Stomach (tissue), 9 donors: Measurements from ENCODE around the gene TFAP2B. TPM values are rescaled to one million over a fixed set of nuclear protein-coding genes. Genes with fewer than 3 reads are reported as not detected.

Experiments
- DNase-seq, 2 donors: peaks; one replicate each; pipeline versions ENCODE4 v3.0.0 to v3.0.0-alpha.2; 2013 to 2019
- H3K27ac ChIP-seq, 5 donors: fragments of 200-600 bp in 4 of 5; sonication (generic) in 4 of 5; one replicate each; pipeline ENCODE4 v1.5.1; 2013 to 2019; ENCODE audit warnings: mild to moderate bottlenecking in 1 of 5, moderate library complexity in 1 of 5
- H3K27me3 ChIP-seq, 3 donors: fragments of 200-600 bp; sonication (generic); one replicate each; pipeline ENCODE4 v1.5.1; 2017 to 2019; ENCODE audit warnings: mixed run types in 1 of 3
- H3K36me3 ChIP-seq, 4 donors: fragments of 200-600 bp; sonication (generic); 1 replicate in 3 of 4; 2 replicates in 1 of 4; pipeline ENCODE4 v1.5.1; 2016 to 2019
- H3K4me1 ChIP-seq, 4 donors: fragments of 200-600 bp; sonication (generic); one replicate each; pipeline ENCODE4 v1.5.1; 2016 to 2019
- H3K4me3 ChIP-seq, 4 donors: fragments of 200-600 bp; sonication (generic) in 3 of 4; one replicate each; pipeline ENCODE4 v1.5.1; 2016 to 2019; ENCODE audit warnings: mild to moderate bottlenecking in 1 of 4
- H3K9me3 ChIP-seq, 4 donors: fragments of 200-600 bp; sonication (generic); one replicate each; pipeline ENCODE4 v1.5.1; 2016 to 2019
- CTCF ChIP-seq, 7 experiments: fragments of 450-650 bp in 4 of 7; fragments of 200-600 bp in 3 of 7; sonication (generic) in 3 of 7; IDR thresholded peaks; one replicate each; pipeline ENCODE4 v1.5.1; 2016 to 2019; ENCODE audit warnings: antibody characterized with exemption in 7 of 7, control low read depth in 2 of 7, mild to moderate bottlenecking in 1 of 7
- EP300 ChIP-seq: sonication (generic); formaldehyde crosslinking; IDR thresholded peaks from one replicate; pipeline ENCODE4 v1.6.1; 2017; ENCODE audit warnings: antibody characterized with exemption
- POLR2A ChIP-seq, 4 donors: fragments of 450-650 bp; IDR thresholded peaks; one replicate each; pipeline ENCODE4 v1.6.1; 2016; ENCODE audit warnings: antibody characterized with exemption in 4 of 4, control low read depth in 2 of 4, mild to moderate bottlenecking in 1 of 4, moderate library complexity in 1 of 4
- POLR2AphosphoS5 ChIP-seq, 3 donors: sonication (generic); formaldehyde crosslinking; IDR thresholded peaks; one replicate each; pipeline ENCODE4 v1.6.1; 2016; ENCODE audit warnings: antibody characterized with exemption in 3 of 3
- WGBS, 5 donors: extraction: QIAGEN DNeasy Blood & Tissue Kit in 3 of 5; methylation state at CpG; one replicate each; pipeline versions ENCODE4 v1.1.5 to v1.1.7; 2013 to 2018; 5-methylcytosine and 5-hydroxymethylcytosine counted together
- intact Hi-C: fragments of 100-400 bp; cut with DNase I; formaldehyde crosslinking; loops from one replicate; pipeline ENCODE4 v1.15.1; 2023; ENCODE audit warnings: low total_unique reads
- polyA plus RNA-seq, 3 donors: library from polyadenylated mRNA; stranded (reverse); fragments of 200-250 nt; gene quantifications; one replicate each; pipeline ENCODE4 v1.2.3, GENCODE V29; 2013
- total RNA-seq, 5 donors: library from RNA; depleted of rRNA; stranded (reverse); fragments of >200 nt; gene quantifications; one replicate each; pipeline versions ENCODE4 v1.1.0 to v1.2.3, GENCODE V29; 2014 to 2016
- donor health status: healthy with polysubstance abuse.
- donor health status: Bipolar disorder and iron deficiency.
- donor health status: healthy.

TFAP2B gene
- total and polyA plus RNA-seq, 8 donors, result under 0.01 to 1.9 TPM; not detected in 6

- Histone ChIP-seq H3K27ac (no peak overlapping the region), H3K4me1 (peaks cover 0 to 16% (median 7%) of the 10 kb centered on the region in 4 donors), H3K27me3 (peaks cover 35 to 100% (median 88%) of the 10 kb centered on the region in 3 donors), H3K36me3 (no peaks in the 10 kb centered on the region), H3K4me3 (no peak overlapping the region), H3K9me3 (peaks cover 0 to 16% (median 2%) of the 10 kb centered on the region in 4 donors)
- WGBS, 5 donors, result 9 to 15% (median 13%) methylated on average over 18 of the region's 18 CpGs
- TF ChIP-seq EP300 (no peak), POLR2AphosphoS5 (IDR thresholded peaks at IDR 0.05) (no peak), POLR2A (IDR thresholded peaks at IDR 0.05) (no peak), CTCF (IDR thresholded peaks at IDR 0.05) (no peak)
- intact Hi-C loops, result no loop called here
- no peak for DNase-seq
Measured at GRCh38 chr6:50840811-50841192, 22.1 kb downstream of the TFAP2B start.

- H3K27me3 ChIP-seq, result peaks cover 35 to 100% (median 88%) of the 10 kb centered on the region in 3 donors
- WGBS, 5 donors, result 12 to 22% (median 13%) methylated on average over 7 of the region's 7 CpGs
- H3K27ac ChIP-seq, result no peak overlapping the region
- no peaks in the 10 kb centered on the region for H3K36me3 ChIP-seq
- TF ChIP-seq POLR2A (IDR thresholded peaks at IDR 0.05) (no peak), POLR2AphosphoS5 (IDR thresholded peaks at IDR 0.05) (no peak), EP300 (no peak), CTCF (IDR thresholded peaks at IDR 0.05) (no peak)
- no peak overlapping the region for H3K4me3 ChIP-seq
- peaks cover 0 to 10% (median 5%) of the 10 kb centered on the region in 4 donors for H3K4me1 ChIP-seq
- H3K9me3 ChIP-seq, result peaks cover 0 to 19% (median 4%) of the 10 kb centered on the region in 4 donors
- intact Hi-C loops, result no loop called here
- DNase-seq, result no peak
Measured at GRCh38 chr6:50842446-50842845, 23.8 kb downstream of the TFAP2B start.

DNA sequence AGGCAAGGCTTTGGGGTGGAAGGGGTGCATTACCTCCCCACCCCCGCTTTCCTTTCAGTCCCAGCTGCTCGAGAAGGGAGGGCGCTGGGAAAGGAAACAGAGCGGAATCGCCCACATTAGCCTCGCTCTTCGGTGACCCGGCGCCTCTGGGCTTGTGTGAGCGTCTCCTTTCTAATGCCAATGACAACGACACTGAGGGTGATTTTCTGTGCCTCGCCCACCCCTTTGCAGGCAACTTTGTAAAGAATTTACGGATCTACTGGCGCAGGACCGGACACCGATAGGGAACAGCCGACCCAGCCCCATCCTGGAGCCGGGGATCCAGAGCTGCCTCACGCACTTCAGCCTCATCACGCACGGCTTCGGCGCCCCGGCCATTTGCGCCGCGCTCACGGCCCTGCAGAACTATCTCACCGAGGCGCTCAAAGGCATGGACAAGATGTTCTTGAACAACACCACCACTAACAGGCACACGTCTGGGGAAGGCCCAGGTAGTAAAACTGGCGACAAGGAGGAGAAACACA is 24.3 kb downstream of the TFAP2B start:
- DNase-seq, result no peak
- H3K4me1 ChIP-seq, result peaks cover 0 to 10% (median 5%) of the 10 kb centered on the region in 4 donors
- H3K4me3 ChIP-seq, result no peak overlapping the region
- peaks cover 35 to 100% (median 88%) of the 10 kb centered on the region in 3 donors for H3K27me3 ChIP-seq
- intact Hi-C loops, result no loop called here
- no peak for TF ChIP-seq CTCF (IDR thresholded peaks at IDR 0.05)
- no peak for TF ChIP-seq POLR2AphosphoS5 (IDR thresholded peaks at IDR 0.05)
- no peak for TF ChIP-seq POLR2A (IDR thresholded peaks at IDR 0.05)
- TF ChIP-seq EP300, result no peak
- H3K27ac ChIP-seq, result no peak overlapping the region
- H3K9me3 ChIP-seq, result peaks cover 0 to 19% (median 4%) of the 10 kb centered on the region in 4 donors
- 9 to 19% (median 14%) methylated on average over 22 to 32 of the region's 32 CpGs for WGBS, 5 donors
- H3K36me3 ChIP-seq, result no peaks in the 10 kb centered on the region

- 7 to 10% (median 9%) methylated on average over 12 to 20 of the region's 20 CpGs for WGBS, 5 donors
- Histone ChIP-seq H3K4me1 (peaks cover 0 to 10% (median 5%) of the 10 kb centered on the region in 4 donors), H3K27ac (no peak overlapping the region), H3K27me3 (peaks cover 35 to 100% (median 87%) of the 10 kb centered on the region in 3 donors), H3K9me3 (peaks cover 0 to 19% (median 4%) of the 10 kb centered on the region in 4 donors), H3K36me3 (no peaks in the 10 kb centered on the region), H3K4me3 (no peak overlapping the region)
- no peak for DNase-seq
- intact Hi-C loops, result no loop called here
- TF ChIP-seq POLR2AphosphoS5 (IDR thresholded peaks at IDR 0.05) (no peak), POLR2A (IDR thresholded peaks at IDR 0.05) (no peak), CTCF (IDR thresholded peaks at IDR 0.05) (no peak), EP300 (no peak)
Measured at GRCh38 chr6:50843842-50844241, 25.2 kb downstream of the TFAP2B start.
